Gastroesophageal sphincter (tissue), 3 donors: ENCODE results near the gene F2RL2.

ENCODE experiments used
- EP300 ChIP-seq: sonication (generic); formaldehyde crosslinking; IDR thresholded peaks from one replicate; pipeline ENCODE4 v1.6.1; 2017; ENCODE audit warnings: antibody characterized with exemption, mild to moderate bottlenecking
- POLR2A ChIP-seq, 2 donors: fragments of 450-650 bp; IDR thresholded peaks; one replicate each; pipeline ENCODE4 v1.6.1; 2017; ENCODE audit warnings: antibody characterized with exemption in 2 of 2, mild to moderate bottlenecking in 2 of 2, moderate library complexity in 1 of 2
- POLR2AphosphoS5 ChIP-seq: sonication (generic); formaldehyde crosslinking; IDR thresholded peaks from one replicate; pipeline ENCODE4 v1.6.1; 2017; ENCODE audit warnings: antibody characterized with exemption
- TF ChIP-seq, protein P1 (sequence below), 4 experiments: fragments of 200-600 bp in 2 of 4; fragments of 450-650 bp in 2 of 4; sonication (generic) in 1 of 4; IDR thresholded peaks; one replicate each; pipeline ENCODE4 v1.5.1; 2017 to 2019; ENCODE audit warnings: antibody characterized with exemption in 4 of 4, mild to moderate bottlenecking in 2 of 4, moderate library complexity in 2 of 4

DNA sequence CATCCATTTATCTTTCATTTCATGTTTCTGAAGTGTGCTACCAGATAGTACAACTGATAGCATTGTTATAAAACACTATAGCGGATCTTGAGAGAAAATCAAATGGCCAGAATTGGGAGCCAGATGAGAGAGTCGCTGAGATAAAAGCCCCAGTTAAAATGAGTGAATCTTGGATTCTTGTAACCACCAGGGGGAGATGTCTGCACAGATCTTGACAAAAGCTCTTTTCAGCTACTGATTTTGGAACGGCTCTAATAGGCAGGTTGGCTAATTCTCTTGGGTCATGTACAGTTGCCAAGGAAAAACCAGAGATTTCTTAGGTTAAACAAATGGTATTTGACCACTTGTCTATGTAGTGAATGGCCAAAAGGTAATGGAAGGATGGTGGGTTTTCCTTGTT is 21.7 kb downstream of the F2RL2 start:
- no peak for TF ChIP-seq POLR2A (IDR thresholded peaks at IDR 0.05)
- TF ChIP-seq, protein P1, sequence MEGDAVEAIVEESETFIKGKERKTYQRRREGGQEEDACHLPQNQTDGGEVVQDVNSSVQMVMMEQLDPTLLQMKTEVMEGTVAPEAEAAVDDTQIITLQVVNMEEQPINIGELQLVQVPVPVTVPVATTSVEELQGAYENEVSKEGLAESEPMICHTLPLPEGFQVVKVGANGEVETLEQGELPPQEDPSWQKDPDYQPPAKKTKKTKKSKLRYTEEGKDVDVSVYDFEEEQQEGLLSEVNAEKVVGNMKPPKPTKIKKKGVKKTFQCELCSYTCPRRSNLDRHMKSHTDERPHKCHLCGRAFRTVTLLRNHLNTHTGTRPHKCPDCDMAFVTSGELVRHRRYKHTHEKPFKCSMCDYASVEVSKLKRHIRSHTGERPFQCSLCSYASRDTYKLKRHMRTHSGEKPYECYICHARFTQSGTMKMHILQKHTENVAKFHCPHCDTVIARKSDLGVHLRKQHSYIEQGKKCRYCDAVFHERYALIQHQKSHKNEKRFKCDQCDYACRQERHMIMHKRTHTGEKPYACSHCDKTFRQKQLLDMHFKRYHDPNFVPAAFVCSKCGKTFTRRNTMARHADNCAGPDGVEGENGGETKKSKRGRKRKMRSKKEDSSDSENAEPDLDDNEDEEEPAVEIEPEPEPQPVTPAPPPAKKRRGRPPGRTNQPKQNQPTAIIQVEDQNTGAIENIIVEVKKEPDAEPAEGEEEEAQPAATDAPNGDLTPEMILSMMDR (IDR thresholded peaks at IDR 0.05), result peak; percentile 30 to 70 (median 68)
- no peak for TF ChIP-seq EP300
- no peak for TF ChIP-seq POLR2AphosphoS5
